NCI-H2171 (cell line): ENCODE data around the gene CNPY1.
A peak's percentile ranks its signal among the peaks of the same experiment; 100 is the strongest.

Experiments used
- DNase-seq: peaks from one replicate; lab custom pipeline; 2025; lab: John Stamatoyannopoulos, UW

CNPY1 gene

GRCh38 chr7:155558961-155559360, 12.6 kb upstream of the CNPY1 start:
- DNase-seq, result no peak

DNA sequence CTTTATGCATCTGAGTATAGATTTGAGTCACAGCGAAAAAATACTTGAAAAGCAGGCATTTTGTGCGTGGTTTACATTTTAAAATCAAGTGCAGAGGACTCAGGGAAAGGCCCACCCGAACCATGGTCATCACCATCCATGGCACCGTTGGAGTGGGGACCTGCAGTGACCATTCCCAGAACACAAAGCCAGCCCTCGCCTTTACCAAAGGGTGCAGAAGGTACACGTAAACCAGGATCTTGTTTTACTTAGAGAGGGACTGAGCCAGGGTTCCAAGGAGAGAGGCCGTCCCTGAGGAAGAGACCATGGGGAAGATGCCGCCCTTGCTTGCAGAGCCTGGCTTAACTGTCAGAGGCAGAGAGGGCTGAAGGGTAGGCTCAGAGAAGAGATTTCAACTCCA, 12.0 kb upstream of the CNPY1 start:
- no peak for DNase-seq

GRCh38 chr7:155557778-155558177, 11.4 kb upstream of the CNPY1 start:
- no peak for DNase-seq

- no peak for DNase-seq
Measured at GRCh38 chr7:155556763-155557162, 10.4 kb upstream of the CNPY1 start.

- DNase-seq, result no peak
Measured at GRCh38 chr7:155555116-155555695, 8.8 kb upstream of the CNPY1 start.

- no peak for DNase-seq
Measured at GRCh38 chr7:155553871-155554270, 7.5 kb upstream of the CNPY1 start.

GRCh38 chr7:155551785-155552611, 5.6 kb upstream of the CNPY1 start:
- no peak for DNase-seq

DNA sequence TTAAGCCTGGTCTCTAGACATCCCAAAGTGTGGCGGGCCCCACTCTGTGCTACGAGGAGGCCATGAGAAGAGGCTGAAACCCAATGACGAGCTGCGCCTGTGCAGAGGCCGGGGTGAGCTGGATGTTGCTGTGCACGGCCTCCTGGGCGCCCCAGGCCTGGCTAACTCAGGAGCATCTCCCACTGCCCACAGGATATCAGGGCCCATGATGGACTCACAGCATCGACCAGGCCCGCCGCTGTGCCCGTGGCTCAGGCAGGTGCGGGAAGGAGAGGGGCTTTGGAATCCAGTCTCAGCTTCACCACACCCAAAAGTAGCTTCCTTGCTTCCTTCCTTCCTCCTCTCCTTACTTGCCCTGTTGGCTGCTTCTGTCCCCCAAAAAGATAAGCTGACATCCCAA, 4.6 kb upstream of the CNPY1 start:
- no peak for DNase-seq

DNA sequence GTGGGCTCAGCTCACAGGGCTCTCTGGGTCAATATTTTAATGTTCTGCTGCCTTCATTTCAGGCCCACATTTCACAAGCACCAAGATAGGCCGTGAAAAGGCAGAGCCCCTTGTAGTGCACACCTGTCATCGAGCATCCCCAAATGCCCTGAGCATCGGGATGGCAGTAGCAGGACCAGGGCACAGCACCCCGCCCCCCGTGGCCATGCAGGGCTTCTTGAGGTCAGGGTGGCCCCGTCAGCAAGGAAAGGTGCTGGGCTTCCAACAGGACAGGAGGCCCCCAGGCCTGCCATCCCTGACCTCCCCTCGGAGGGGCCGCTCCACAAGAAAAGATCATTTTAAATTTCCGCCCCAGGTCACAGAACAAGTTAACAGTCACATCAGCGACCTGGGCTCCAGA, 2.9 kb upstream of the CNPY1 start:
- no peak for DNase-seq

DNA sequence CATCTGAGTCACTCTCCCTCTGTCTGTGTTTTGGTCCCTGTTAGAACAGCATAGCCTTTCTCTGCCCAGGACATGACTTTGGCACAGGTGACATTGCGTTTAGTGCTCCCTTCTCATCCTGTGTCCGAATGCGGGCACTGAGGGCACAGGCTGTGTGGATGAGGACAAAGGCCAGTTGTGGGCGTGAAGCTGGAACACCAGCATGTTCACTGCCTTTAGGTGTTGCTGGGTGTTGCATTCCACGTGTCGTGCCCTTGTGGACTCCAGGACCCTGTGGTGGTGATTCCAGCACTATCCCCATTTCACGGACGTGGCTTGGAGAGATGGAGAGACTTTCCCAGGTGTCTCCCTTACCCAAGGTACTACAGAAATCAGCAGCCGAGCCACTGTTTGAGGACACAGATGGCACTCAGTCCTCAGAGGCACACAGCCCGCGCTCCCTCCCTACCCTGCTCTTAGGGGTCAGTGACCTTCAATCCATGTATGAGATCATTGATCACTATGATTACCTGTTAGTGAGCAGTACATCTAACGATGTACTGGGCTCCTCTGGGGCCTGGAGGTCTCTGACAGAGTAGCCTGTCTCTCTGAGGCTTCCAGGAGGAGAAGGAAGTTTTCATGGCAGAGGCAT, 917 bp upstream of the CNPY1 start:
- DNase-seq, result no peak

- no peak for DNase-seq
Measured at GRCh38 chr7:155545348-155545747, 1.0 kb downstream of the CNPY1 start.

DNA sequence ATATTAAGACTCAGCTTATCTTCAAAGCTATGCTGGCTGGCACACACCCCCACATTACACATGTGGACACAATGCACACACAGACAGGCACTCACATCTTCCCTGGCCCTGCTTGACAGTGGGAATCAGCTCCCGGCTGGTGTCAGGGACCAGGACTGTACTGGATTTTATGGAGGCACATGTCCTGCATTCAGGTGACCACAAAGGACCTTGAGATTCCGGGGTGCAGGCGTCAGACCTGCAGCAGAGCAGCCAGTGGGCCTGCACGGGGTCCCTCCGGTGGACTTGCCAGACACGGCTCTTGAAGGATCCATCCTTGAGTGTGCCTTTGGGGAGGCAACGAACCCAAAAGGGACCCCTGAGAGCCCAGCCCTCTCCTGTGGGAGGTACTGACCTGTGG, 1.9 kb downstream of the CNPY1 start:
- DNase-seq, result no peak

DNA sequence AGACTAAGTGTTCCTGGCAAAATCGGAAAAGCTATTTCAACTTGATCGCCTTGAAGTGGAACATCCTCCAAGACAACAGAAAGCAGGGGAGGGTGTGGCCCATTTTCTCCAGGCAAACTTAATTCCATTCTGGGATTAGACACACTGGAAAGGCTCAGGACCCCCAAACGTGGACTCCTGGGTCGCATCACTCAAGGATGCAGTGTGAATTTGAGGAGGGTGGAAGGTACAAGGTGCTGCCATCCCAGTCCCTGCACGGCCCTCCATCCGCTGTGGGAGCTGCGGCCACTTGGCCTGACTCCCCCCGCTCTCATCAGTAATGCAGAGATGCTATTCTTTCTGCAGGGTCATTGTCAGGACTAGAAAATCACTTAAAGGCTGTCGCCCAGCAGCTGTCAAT, 2.4 kb downstream of the CNPY1 start:
- DNase-seq, result no peak

DNA sequence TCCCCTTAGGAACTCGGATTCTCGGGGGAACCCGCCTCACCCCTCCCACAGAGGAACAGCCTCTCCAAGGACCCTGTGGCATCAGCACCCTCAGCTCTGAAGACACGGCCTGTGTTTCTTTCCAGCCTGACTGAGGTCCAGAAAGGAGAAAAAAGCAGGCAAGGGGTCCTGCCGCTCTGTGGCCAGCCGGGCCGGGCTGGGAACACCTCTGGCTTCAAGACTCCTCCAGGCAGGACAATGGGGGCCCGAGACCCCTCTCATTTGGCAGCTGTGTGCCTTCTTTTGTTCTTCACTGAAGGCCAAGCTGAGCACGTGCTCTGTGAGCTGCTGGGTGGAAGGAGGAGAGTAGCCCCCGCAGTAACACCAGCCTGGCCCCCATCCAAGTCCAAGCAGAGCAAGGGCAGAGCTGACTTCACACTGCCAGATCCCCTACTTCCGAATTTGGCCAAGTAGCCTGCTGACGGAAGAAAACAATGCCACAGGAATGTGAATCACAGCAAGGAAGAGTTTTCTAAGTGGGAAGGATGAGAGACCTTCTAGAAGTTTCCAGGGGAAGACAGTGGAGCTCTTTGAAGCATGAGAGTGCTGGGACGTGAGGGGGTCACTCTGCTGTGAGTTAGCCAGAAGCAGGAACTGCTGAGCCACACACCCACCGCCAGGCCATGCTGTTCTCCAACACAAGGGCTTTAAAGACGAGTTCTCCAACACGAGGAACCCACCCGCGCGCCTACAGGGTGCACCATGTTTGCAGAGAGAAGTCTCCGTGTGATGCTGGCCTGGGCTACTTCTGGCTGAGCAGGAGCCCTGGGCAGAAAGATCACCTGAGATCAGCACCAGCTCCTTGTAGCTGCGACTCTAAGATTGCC, 3.1 kb downstream of the CNPY1 start:
- DNase-seq, result no peak

- DNase-seq, result no peak
Measured at GRCh38 chr7:155541986-155542675, 4.2 kb downstream of the CNPY1 start.

- no peak for DNase-seq
Measured at GRCh38 chr7:155540553-155540952, 5.8 kb downstream of the CNPY1 start.

DNA sequence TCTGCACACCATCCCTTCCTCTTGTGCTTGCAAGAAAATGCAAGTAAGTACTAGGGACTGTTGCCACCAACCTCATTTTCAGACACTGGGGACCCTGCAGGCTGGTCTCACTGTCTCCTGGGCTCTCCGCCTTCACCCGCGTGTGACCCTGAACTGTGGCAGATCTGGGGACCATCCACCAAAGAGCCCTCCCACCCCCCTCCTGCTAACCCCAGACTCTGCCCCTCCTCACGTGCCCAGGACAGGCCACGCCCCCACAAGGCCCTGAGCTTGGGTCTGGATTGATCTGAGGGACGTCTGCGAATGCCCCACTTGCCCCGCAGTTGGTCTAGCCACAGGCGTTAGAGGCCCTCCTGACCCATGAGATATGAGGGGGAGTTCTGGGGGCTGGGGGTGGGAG, 8.1 kb downstream of the CNPY1 start:
- no peak for DNase-seq

- DNase-seq, result no peak
Measured at GRCh38 chr7:155536451-155536850, 9.9 kb downstream of the CNPY1 start.

DNA sequence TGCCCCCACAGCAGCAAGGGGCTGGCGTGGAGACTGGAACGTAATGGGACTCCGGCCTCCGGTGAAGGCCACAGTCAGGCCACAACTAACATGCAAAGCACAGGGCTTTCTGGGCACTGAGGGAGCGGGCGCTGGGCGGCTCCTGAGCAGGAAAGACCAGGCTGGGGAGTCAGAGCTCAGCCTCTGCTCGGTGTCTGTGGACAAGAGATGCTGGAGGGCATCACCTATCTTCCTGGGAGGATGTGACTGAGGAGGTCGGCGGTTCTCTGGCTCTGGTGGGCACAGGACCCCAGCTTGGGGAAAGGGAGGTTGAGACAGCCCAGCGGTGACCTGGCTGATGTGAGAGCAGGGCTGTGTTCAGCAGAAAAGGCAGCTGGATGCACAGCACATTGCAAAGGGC, 11.7 kb downstream of the CNPY1 start:
- no peak for DNase-seq

- DNase-seq, result peak; percentile 4
Measured at GRCh38 chr7:155533827-155534690, 12.3 kb downstream of the CNPY1 start.
